Neural crest cell (in vitro differentiated cells): ENCODE data around the gene HLA-A. TPM values are rescaled to one million over a fixed set of nuclear protein-coding genes. Genes with fewer than 3 reads are reported as not detected.

Experiments
- DNase-seq: peaks from one replicate; pipeline ENCODE4 v3.0.0; 2021; ENCODE audit warnings: low read depth, mixed read lengths, low spot score
- H3K27ac Mint-ChIP-seq: one replicate; pipeline ENCODE4 v1.8.0; 2021; ENCODE audit warnings: mild to moderate bottlenecking, mixed read lengths; ENCODE audit not compliant: unreplicated experiment
- H3K27me3 Mint-ChIP-seq: 2 replicates; pipeline ENCODE4 v1.8.0; 2021; ENCODE audit warnings: low read depth, mild to moderate bottlenecking, mixed read lengths
- H3K36me3 Mint-ChIP-seq: 2 replicates; pipeline ENCODE4 v1.8.0; 2021; ENCODE audit warnings: low read depth, mild to moderate bottlenecking, mixed read lengths
- H3K4me1 Mint-ChIP-seq: 2 replicates; pipeline ENCODE4 v1.8.0; 2021; ENCODE audit warnings: mixed read lengths
- H3K4me3 Mint-ChIP-seq: one replicate; pipeline ENCODE4 v1.8.0; 2021; ENCODE audit warnings: mild to moderate bottlenecking, mixed read lengths
- H3K9me3 Mint-ChIP-seq: 2 replicates; pipeline ENCODE4 v1.8.0; 2021; ENCODE audit warnings: mixed read lengths
- CTCF ChIP-seq: fragments of 200-600 bp; sonication (generic); conservative IDR thresholded peaks from 2 replicates; pipeline ENCODE4 v1.5.0; 2021; ENCODE audit warnings: antibody characterized with exemption, mild to moderate bottlenecking
- total RNA-seq: library from RNA; stranded (reverse); gene quantifications from 2 replicates; pipeline ENCODE4 v1.2.1, GENCODE V29; 2021

The HLA-A gene
- total RNA-seq, 1 donor from 2014 or later, result 131 TPM

DNA sequence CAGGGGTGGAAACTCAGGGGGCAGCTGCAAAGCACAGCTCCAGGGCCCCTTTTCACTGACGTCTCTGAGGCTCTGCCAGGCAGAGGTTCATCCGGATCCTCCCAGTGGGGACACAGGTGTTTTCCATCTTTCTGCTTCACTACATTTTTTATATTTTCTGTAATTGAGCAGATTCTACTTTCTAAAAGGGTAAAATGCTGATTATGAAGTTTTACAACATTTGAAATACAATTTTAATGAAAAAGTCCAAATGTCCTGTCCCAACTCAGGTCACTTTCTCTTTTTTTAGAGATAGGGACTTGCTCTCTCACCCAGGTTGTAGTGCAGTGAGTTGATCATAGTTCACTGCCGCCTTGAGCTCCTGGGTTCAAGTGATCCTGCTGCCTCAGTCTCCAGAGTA lies 41.9 kb downstream of the HLA-A start:
- no peak for TF ChIP-seq CTCF
- H3K27ac Mint-ChIP-seq, result no peak overlapping the region
- no peak for DNase-seq
- no peak overlapping the region for H3K4me3 Mint-ChIP-seq
- H3K36me3 Mint-ChIP-seq, result no peaks in the 10 kb centered on the region
- H3K9me3 Mint-ChIP-seq, result no peaks in the 10 kb centered on the region
- H3K4me1 Mint-ChIP-seq, result no peaks in the 10 kb centered on the region
- H3K27me3 Mint-ChIP-seq, result peaks cover 11% of the 10 kb centered on the region

DNA sequence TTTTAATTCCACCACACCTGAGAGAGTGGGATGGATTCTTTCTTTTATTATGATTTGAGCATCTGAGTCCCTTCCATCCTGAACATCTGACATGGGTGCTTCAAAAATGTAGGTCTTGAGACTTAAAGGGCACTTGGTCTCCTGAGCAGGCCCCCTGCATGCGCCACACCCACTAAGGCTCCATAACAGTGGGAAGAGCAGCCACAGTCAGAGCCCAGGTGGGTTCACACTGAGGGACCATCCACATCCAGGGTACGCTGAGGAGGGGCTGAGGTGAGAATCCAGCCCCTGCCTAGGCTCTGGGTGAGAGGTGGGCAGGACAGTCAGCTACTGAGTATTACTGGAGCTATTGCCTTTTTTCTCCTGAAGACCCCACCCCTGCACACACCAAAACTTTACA lies 42.7 kb downstream of the HLA-A start:
- no peak for TF ChIP-seq CTCF
- Mint-ChIP-seq H3K27me3 (peaks cover 11% of the 10 kb centered on the region), H3K4me3 (no peak overlapping the region), H3K9me3 (no peaks in the 10 kb centered on the region), H3K4me1 (no peaks in the 10 kb centered on the region), H3K27ac (no peak overlapping the region), H3K36me3 (no peaks in the 10 kb centered on the region)
- no peak for DNase-seq

- H3K27ac Mint-ChIP-seq, result no peak overlapping the region
- no peak for TF ChIP-seq CTCF
- H3K36me3 Mint-ChIP-seq, result no peaks in the 10 kb centered on the region
- H3K27me3 Mint-ChIP-seq, result peaks cover 8% of the 10 kb centered on the region
- no peaks in the 10 kb centered on the region for H3K4me1 Mint-ChIP-seq
- no peak overlapping the region for H3K4me3 Mint-ChIP-seq
- H3K9me3 Mint-ChIP-seq, result no peaks in the 10 kb centered on the region
- no peak for DNase-seq
Measured at GRCh38 chr6:29986179-29986781, 43.9 kb downstream of the HLA-A start.

DNA sequence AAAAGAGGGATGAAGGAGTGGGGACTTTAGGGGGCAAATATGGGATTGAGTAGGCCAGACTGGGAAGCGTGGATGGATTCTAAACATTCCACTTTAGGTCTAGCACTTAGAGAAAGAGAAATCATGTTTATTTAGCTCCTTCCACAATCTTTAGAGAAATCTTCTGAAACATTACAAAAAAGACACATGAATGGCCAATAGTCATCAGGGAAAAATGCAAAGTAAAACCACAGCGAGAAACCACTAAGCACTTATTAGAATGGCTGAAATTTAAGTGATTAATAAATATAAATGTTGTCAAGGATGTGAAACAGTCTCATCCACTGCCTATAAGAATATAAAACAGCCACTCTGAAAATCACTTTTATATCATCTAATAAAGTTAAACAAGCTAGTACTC lies 46.9 kb downstream of the HLA-A start:
- DNase-seq, result no peak
- Mint-ChIP-seq H3K4me1 (no peaks in the 10 kb centered on the region), H3K4me3 (no peak overlapping the region), H3K9me3 (no peaks in the 10 kb centered on the region), H3K36me3 (no peaks in the 10 kb centered on the region), H3K27ac (no peak overlapping the region), H3K27me3 (peaks cover 5% of the 10 kb centered on the region)
- TF ChIP-seq CTCF, result no peak

- TF ChIP-seq CTCF, result no peak
- Mint-ChIP-seq H3K9me3 (no peaks in the 10 kb centered on the region), H3K36me3 (no peaks in the 10 kb centered on the region), H3K4me3 (no peak overlapping the region), H3K4me1 (no peaks in the 10 kb centered on the region), H3K27ac (no peak overlapping the region), H3K27me3 (peaks cover 5% of the 10 kb centered on the region)
- no peak for DNase-seq
Measured at GRCh38 chr6:29990931-29991330, 48.6 kb downstream of the HLA-A start.
